ENCODE results near the gene TTC1.
"Not testable (repeated sequence)": the region's sequence is repeated elsewhere in the genome, so short reads cannot be mapped to it uniquely, and the experiment has no call there.

Gene TTC1

GRCh38 chr5:160044391-160044804 lies 35.5 kb downstream of the TTC1 start:
- no peak for DNase-seq

- no peak for DNase-seq
Measured at GRCh38 chr5:160044967-160045366, 36.0 kb downstream of the TTC1 start.

DNA sequence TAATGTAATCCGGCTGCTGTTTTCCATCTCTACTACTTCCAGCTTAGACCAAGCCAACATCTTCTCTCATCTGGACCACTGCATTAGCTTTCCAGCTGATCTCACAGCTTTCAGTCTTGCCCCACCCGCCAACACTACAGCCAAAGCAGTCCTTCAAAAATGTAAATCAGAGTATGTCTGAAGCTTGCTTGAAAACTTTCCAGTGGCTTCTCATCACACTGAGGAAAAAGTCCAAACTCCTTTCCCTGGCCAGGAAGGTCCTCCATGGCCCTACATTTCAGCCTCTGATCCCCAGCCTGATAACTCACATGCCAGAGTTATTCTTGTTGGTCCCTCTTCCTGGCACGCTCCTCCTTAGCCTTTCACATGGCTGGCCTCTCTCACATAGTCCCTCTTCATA lies 38.5 kb downstream of the TTC1 start:
- DNase-seq, result no peak

GRCh38 chr5:160048131-160048530 lies 39.2 kb downstream of the TTC1 start:
- DNase-seq, result no peak

- no peak for DNase-seq
Measured at GRCh38 chr5:160049099-160049498, 40.2 kb downstream of the TTC1 start.

- no peak for DNase-seq
Measured at GRCh38 chr5:160054047-160054446, 45.1 kb downstream of the TTC1 start.

DNA sequence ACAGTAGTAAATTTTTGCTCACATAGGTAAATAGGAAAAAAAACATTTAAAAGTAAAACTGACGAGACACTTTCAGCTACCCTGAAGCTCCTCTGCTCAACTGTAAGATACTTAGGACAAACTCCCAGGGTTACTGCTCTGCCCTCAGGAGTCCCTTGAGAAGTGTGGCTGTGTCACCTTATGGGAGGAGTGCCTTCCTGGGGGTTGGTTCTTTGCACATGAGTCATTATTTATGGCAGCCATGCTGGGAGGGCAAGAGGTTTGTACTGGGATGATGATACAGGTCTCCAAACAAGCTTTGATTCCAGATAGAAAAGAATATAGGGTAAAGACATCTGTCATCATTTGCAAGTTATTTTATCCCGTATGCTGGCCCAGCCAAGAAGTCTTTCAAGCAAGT lies 45.9 kb downstream of the TTC1 start:
- DNase-seq, result no peak

- DNase-seq, result no peak
Measured at GRCh38 chr5:160057256-160057655, 48.3 kb downstream of the TTC1 start.

- DNase-seq, result no peak
Measured at GRCh38 chr5:160060001-160060400, 51.1 kb downstream of the TTC1 start.

DNA sequence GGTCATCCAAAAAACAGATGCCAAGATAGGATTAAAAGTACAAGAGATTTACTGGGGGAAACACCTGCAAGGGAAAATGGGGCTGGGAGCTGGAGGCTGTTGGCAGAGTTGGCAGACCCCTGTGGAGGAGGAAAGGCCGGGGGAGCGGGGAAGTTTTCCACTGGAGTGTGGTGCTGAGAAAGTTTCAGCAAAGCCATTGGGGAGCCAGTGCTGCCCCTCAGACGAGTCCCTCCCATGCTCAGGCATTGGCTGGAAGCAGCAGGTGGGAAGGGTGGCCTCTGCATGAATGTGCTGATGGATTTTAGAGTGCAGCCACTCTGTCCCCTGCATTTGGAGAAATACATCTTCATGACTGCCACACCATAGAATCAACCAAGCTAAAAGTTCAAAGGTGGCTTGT lies 52.8 kb downstream of the TTC1 start:
- DNase-seq, result no peak

DNA sequence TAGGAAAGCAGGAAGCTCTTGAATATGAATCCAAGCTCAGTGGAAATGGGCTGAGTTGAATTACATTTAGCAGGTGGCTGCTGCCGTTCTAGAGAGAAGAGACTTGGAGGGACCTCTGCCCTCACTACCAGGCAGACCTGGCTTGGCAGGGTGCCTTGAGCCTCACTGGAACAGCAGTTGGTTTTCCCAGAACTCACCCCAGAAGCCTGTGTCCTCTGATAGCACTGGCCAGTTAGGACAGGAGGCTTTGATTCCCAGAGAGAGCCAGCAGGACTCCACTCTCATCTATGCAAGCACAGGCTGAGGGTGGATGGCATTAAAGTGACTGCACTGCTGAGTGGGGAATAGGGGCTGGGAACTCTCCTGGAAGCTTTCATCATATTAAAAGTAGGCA lies 55.5 kb downstream of the TTC1 start:
- no peak for DNase-seq

- no peak for DNase-seq
Measured at GRCh38 chr5:160064995-160065614, 56.2 kb downstream of the TTC1 start.

DNA sequence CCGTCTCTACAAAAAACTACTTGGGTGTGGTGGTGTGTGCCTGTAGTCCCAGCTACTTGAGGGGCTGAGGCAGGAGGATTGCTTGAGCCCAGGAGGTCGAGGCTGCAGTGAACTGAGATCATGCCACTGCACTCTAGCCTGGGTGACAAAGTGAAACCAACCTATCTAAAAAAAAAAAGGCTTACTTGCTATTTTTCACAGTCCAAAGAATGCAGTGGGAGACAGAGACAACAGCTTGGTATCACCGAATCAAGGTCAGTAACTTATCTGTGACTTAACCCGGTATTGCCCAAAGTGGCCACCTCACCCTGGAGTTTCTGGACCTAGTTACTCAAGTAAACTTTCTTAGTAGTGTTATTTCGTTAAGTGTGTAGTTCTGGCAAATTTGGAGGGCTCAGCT lies 60.2 kb downstream of the TTC1 start:
- DNase-seq, result not testable (repeated sequence)

GRCh38 chr5:160071516-160071915 lies 62.6 kb downstream of the TTC1 start:
- DNase-seq, result no peak

DNA sequence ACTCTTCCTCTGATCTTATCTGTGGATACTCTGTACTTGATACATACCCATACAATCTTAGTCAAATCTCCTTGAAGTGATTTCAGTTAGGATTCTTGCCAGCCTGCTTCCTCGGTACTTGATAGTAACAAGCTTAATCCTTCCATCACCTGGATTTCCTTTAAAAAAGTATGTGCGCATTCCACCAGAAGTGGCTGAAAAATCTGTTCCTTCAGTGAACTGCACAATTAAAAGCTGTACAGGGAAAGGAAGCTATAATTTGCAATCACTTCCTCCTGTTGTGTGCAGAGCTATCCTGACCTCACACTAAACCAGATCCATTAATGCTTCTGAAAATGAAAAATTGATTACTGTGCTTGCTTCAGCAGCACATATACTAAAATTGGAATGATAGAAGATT lies 63.0 kb downstream of the TTC1 start:
- no peak for DNase-seq

- DNase-seq, result no peak
Measured at GRCh38 chr5:160075073-160075472, 66.1 kb downstream of the TTC1 start.

DNA sequence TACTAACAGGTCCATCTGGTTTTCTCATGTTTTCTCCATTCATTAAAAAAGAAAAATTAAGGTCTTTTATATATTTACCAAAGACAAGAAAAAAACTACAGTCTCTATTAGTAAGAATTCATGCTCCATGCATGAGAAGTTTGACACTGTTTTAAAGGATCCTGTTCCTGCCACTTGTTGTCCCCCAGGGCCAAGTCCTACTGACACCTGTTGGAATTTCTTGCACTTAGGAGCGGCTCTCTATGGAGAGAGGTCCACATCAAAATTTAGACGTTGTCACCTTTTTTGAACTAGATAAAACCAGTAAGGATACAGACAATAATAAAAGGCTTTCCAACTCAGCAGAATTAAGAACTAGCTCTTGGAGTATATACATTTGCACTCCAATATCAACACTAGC lies 68.1 kb downstream of the TTC1 start:
- DNase-seq, result no peak

- DNase-seq, result no peak
Measured at GRCh38 chr5:160079753-160080152, 70.8 kb downstream of the TTC1 start.

DNA sequence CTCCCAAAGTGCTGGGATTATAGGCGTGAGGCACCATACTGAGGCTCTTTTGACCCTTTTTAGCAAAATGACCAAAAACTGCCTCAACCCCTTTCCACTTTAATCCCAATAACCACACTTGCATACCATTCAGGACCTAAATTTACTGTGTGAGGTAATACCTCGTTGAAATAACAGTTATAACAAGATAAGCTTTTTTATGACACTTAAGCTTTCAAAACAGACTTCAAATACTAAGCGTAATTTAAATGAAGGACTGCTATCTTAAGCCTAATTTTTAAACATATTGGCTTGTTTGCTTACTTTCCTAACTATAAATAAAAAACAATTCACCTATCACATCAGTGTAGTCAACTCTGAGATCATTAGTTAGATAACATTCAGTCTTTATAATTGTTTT lies 72.6 kb downstream of the TTC1 start:
- DNase-seq, result no peak

DNA sequence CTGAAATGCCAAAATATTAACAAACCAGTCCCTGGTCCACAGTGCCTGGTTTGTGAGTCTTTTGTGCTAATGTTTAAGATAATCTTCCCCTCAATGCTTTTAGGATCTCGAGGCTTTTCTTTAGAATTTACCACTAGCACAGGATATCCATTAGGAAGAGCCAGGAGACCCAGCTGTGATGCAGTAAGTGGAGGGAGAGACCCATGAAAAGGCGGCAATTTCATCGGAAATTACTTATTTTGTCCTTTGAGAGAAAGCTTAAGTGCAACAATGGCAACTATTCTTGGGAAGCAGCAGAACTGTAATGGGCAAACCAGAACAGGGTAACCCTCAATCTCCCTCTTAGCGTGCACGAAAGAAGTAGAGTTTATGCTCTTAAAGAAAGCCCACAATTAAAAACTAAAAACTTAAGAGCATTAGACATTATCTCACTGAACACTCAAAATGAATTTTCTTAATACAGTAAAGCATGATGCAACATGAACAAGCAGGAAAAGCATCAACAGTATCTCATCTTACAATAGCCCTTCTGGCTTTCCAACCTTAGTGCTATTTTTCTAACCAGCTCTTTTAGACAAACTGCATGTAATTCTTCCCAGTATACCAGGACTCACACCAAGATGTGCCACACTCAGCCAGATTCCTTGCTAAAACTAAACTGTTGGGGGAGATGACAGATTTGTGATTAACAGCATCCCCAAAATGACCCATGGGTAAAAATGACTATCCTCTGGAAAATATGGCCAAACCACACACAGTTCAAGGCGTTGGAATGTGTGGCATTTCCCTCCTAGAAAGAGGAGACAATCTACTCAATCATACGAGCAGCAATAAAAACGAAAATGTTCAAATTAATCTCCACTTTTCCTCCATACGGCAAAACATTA lies 73.9 kb downstream of the TTC1 start:
- no peak for DNase-seq

DNA sequence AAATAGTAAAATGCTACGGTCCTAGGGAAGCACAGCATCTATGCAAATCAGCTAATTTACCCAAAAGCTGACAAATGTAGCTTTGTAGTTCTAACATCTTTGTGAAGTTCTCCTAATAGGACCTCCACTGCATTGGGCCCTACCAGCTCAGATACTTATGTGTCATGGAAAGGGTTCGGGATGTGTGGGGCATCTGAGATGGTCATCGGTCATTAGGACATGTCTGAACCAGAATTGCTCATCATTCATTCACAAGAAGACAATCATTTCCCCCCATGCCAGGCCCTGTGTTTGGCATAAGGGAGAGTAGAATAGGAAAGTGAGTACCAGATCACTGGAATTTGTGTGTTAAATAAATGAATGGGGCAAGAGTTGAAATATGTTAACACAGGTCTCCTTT lies 74.6 kb downstream of the TTC1 start:
- no peak for DNase-seq

- no peak for DNase-seq
Measured at GRCh38 chr5:160084144-160084543, 75.2 kb downstream of the TTC1 start.

- no peak for DNase-seq
Measured at GRCh38 chr5:160087199-160087598, 78.3 kb downstream of the TTC1 start.

GRCh38 chr5:160088805-160089204 lies 79.9 kb downstream of the TTC1 start:
- no peak for DNase-seq

- DNase-seq, result no peak
Measured at GRCh38 chr5:160089531-160089930, 80.6 kb downstream of the TTC1 start.
